ENCODE data around the gene COMMD4.
A peak's percentile ranks its signal among the peaks of the same experiment; 100 is the strongest.

Gene COMMD4

GRCh38 chr15:75357976-75358673 lies 22.3 kb downstream of the COMMD4 start:
- DNase-seq (ENCODE audit: low read depth) = no peak

- DNase-seq (ENCODE audit: low read depth) = no peak
Observed at GRCh38 chr15:75358771-75359536, 23.1 kb downstream of the COMMD4 start.

GRCh38 chr15:75359537-75360250 lies 23.8 kb downstream of the COMMD4 start:
- DNase-seq (ENCODE audit: low read depth) = no peak

GRCh38 chr15:75360391-75360790 lies 24.5 kb downstream of the COMMD4 start:
- peak; percentile 39 for DNase-seq (ENCODE audit: low read depth)

- no peak for DNase-seq (ENCODE audit: low read depth)
Observed at GRCh38 chr15:75360856-75361255, 25.0 kb downstream of the COMMD4 start.

- no peak for DNase-seq (ENCODE audit: low read depth)
Observed at GRCh38 chr15:75361361-75361988, 25.6 kb downstream of the COMMD4 start.

- DNase-seq (ENCODE audit: low read depth) = no peak
Observed at GRCh38 chr15:75361989-75362641, 26.3 kb downstream of the COMMD4 start.

GRCh38 chr15:75362642-75363249 lies 26.9 kb downstream of the COMMD4 start:
- no peak for DNase-seq (ENCODE audit: low read depth)

GRCh38 chr15:75363786-75364185 lies 27.9 kb downstream of the COMMD4 start:
- no peak for DNase-seq (ENCODE audit: low read depth)

- DNase-seq (ENCODE audit: low read depth) = no peak
Observed at GRCh38 chr15:75364881-75365280, 29.0 kb downstream of the COMMD4 start.

GRCh38 chr15:75366163-75366562 lies 30.3 kb downstream of the COMMD4 start:
- DNase-seq (ENCODE audit: low read depth) = no peak

GRCh38 chr15:75367006-75367405 lies 31.1 kb downstream of the COMMD4 start:
- DNase-seq (ENCODE audit: low read depth) = no peak

- no peak for DNase-seq (ENCODE audit: low read depth)
Observed at GRCh38 chr15:75367406-75367912, 31.6 kb downstream of the COMMD4 start.

- DNase-seq (ENCODE audit: low read depth) = peak; percentile 96
Observed at GRCh38 chr15:75367913-75368688, 32.2 kb downstream of the COMMD4 start, which contains the start of gene MAN2C1. Gene MAN2C1, minus strand, starts transcription at chr15:75368607. Its CDS starts 24 bp downstream, at chr15:75368583.

- peak; percentile 22 for DNase-seq (ENCODE audit: low read depth)
Observed at GRCh38 chr15:75368689-75369239, 32.9 kb downstream of the COMMD4 start.

GRCh38 chr15:75369897-75370581 lies 34.2 kb downstream of the COMMD4 start:
- no peak for DNase-seq (ENCODE audit: low read depth)

GRCh38 chr15:75371486-75371885 lies 35.6 kb downstream of the COMMD4 start:
- no peak for DNase-seq (ENCODE audit: low read depth)

- DNase-seq (ENCODE audit: low read depth) = no peak
Observed at GRCh38 chr15:75371901-75372688, 36.2 kb downstream of the COMMD4 start.

- no peak for DNase-seq (ENCODE audit: low read depth)
Observed at GRCh38 chr15:75380773-75381172, 44.9 kb downstream of the COMMD4 start.
